Myometrial cell (primary cell): Measurements from ENCODE around the gene ICE1. TPM values are rescaled to one million over a fixed set of nuclear protein-coding genes. Genes with fewer than 3 reads are reported as not detected.

Experiments used
- total RNA-seq: library from RNA; depleted of rRNA; stranded (reverse); fragments of >200 nt; gene quantifications from 2 replicates; pipeline ENCODE4 v1.2.3, GENCODE V29; 2015

ICE1 gene
- total RNA-seq, result 14.1 and 16.0 TPM in 2 replicates

GRCh38 chr5:5421961-5422818 is at the start of gene ICE1:
Gene ICE1, plus strand, starts transcription at chr5:5422677. Its CDS starts 239 bp downstream, at chr5:5422916.

